MM.1S (cell line): ENCODE data around the gene ZFYVE28.

ENCODE experiments used
- DNase-seq: peaks from one replicate; pipeline ENCODE4 v3.0.0-alpha.2; 2015
- H2AFZ ChIP-seq: fragments of 300-600 bp; sonication (generic); 2 replicates; pipeline ENCODE4 v1.6.0; 2016; ENCODE audit warnings: antibody characterized with exemption, low read length
- H3F3A ChIP-seq: fragments of 300-600 bp; sonication (generic); 2 replicates; pipeline ENCODE4 v1.6.1; 2016; ENCODE audit warnings: mild to moderate bottlenecking, antibody characterized with exemption, low read length, moderate library complexity, mixed read lengths; ENCODE audit not compliant: insufficient read depth
- H3K27ac ChIP-seq: fragments of 300-600 bp; sonication (generic); 2 replicates; pipeline ENCODE4 v1.5.1; 2016; ENCODE audit warnings: mild to moderate bottlenecking, low read length
- H3K27me3 ChIP-seq: fragments of 300-600 bp; sonication (generic); replicated peaks from 2 replicates; pipeline ENCODE4 v1.6.0; 2016; ENCODE audit warnings: low read length; ENCODE audit not compliant: insufficient read depth
- H3K36me3 ChIP-seq: fragments of 300-600 bp; sonication (generic); replicated peaks from 2 replicates; pipeline ENCODE4 v1.6.1; 2016; ENCODE audit warnings: mild to moderate bottlenecking, low read length, mixed read lengths; ENCODE audit not compliant: insufficient read depth
- H3K4me1 ChIP-seq: fragments of 300-600 bp; sonication (generic); 2 replicates; pipeline ENCODE4 v1.6.1; 2016; ENCODE audit warnings: low read length, mixed read lengths
- H3K4me2 ChIP-seq: fragments of 300-600 bp; sonication (generic); 2 replicates; pipeline ENCODE4 v1.6.0; 2016; ENCODE audit warnings: low read depth, low read length
- H3K4me3 ChIP-seq: fragments of 300-600 bp; sonication (generic); 2 replicates; pipeline ENCODE4 v1.5.1; 2016; ENCODE audit warnings: low read length, mixed read lengths
- H3K79me2 ChIP-seq: fragments of 300-600 bp; sonication (generic); 2 replicates; pipeline ENCODE4 v1.6.1; 2016; ENCODE audit warnings: mixed run types, low read length, mixed read lengths
- H3K9ac ChIP-seq: fragments of 300-600 bp; sonication (generic); 2 replicates; pipeline ENCODE4 v1.6.1; 2016; ENCODE audit warnings: low read length, mixed read lengths
- H3K9me2 ChIP-seq: fragments of 300-600 bp; sonication (generic); replicated peaks from 2 replicates; pipeline ENCODE4 v1.6.1; 2016; ENCODE audit warnings: mild to moderate bottlenecking, low read length, mixed read lengths; ENCODE audit not compliant: insufficient read depth
- H3K9me3 ChIP-seq: fragments of 300-600 bp; sonication (generic); replicated peaks from 2 replicates; pipeline ENCODE4 v1.6.1; 2016; ENCODE audit warnings: mild to moderate bottlenecking, low read length, mixed read lengths; ENCODE audit not compliant: insufficient read depth
- H4K20me1 ChIP-seq: fragments of 300-600 bp; sonication (generic); 2 replicates; pipeline ENCODE4 v1.6.1; 2016; ENCODE audit warnings: mild to moderate bottlenecking, low read length, moderate library complexity, mixed read lengths; ENCODE audit not compliant: insufficient read depth
- CTCF ChIP-seq: fragments of 300-600 bp; sonication (generic); IDR thresholded peaks from 2 replicates; pipeline ENCODE4 v1.5.1; 2016; ENCODE audit warnings: antibody characterized with exemption, low read length, mixed read lengths
- EZH2 ChIP-seq: fragments of 300-600 bp; sonication (generic); optimal IDR thresholded peaks from 2 replicates; pipeline ENCODE3; 2017; ENCODE audit warnings: low read depth, mild to moderate bottlenecking, antibody characterized with exemption, low read length, mixed read lengths
- EZH2phosphoT487 ChIP-seq: fragments of 300-600 bp; sonication (generic); IDR thresholded peaks from 2 replicates; pipeline ENCODE4 v1.6.1; 2018; ENCODE audit warnings: antibody characterized with exemption, low read length

Gene ZFYVE28

GRCh38 chr4:2259036-2259540 lies 159.4 kb downstream of the ZFYVE28 start:
- Histone ChIP-seq H3K9ac (no peak overlapping the region), H4K20me1 (no peaks in the 10 kb centered on the region), H3K79me2 (peaks cover 23% of the 10 kb centered on the region), H3K9me3 (no peaks in the 10 kb centered on the region), H2AFZ (no peak overlapping the region), H3K36me3 (no peaks in the 10 kb centered on the region), H3K9me2 (no peaks in the 10 kb centered on the region), H3K27ac (no peak overlapping the region), H3K4me3 (no peak overlapping the region), H3F3A (peaks cover 14% of the 10 kb centered on the region), H3K27me3 (no peaks in the 10 kb centered on the region), H3K4me2 (no peak overlapping the region), H3K4me1 (peaks cover 18% of the 10 kb centered on the region)
- DNase-seq: no peak
- TF ChIP-seq EZH2 (no peak), EZH2phosphoT487 (no peak), CTCF (no peak)

- Histone ChIP-seq H3K79me2 (peaks cover 23% of the 10 kb centered on the region), H3K9ac (no peak overlapping the region), H3K36me3 (no peaks in the 10 kb centered on the region), H3K4me1 (peaks cover 10% of the 10 kb centered on the region), H2AFZ (no peak overlapping the region), H3K27me3 (no peaks in the 10 kb centered on the region), H3K4me3 (no peak overlapping the region), H3F3A (peaks cover 6% of the 10 kb centered on the region; the same call in 1 of the 2 replicates), H3K4me2 (no peak overlapping the region), H3K27ac (no peak overlapping the region), H4K20me1 (no peaks in the 10 kb centered on the region), H3K9me3 (no peaks in the 10 kb centered on the region), H3K9me2 (no peaks in the 10 kb centered on the region)
- TF ChIP-seq CTCF: no peak
- no peak for TF ChIP-seq EZH2
- no peak for TF ChIP-seq EZH2phosphoT487
- no peak for DNase-seq
Observed at GRCh38 chr4:2258091-2259035, 160.1 kb downstream of the ZFYVE28 start.

GRCh38 chr4:2257361-2258081 lies 160.9 kb downstream of the ZFYVE28 start:
- Histone ChIP-seq H4K20me1 (no peaks in the 10 kb centered on the region), H3K4me2 (no peak overlapping the region), H3F3A (peaks cover under 1% of the 10 kb centered on the region; the same call in 1 of the 2 replicates), H3K27me3 (no peaks in the 10 kb centered on the region), H3K36me3 (no peaks in the 10 kb centered on the region), H3K9ac (no peak overlapping the region), H3K9me3 (no peaks in the 10 kb centered on the region), H2AFZ (no peak overlapping the region), H3K79me2 (peaks cover 23% of the 10 kb centered on the region), H3K27ac (no peak overlapping the region), H3K4me3 (no peak overlapping the region), H3K4me1 (peaks cover 5% of the 10 kb centered on the region; the same call in 1 of the 2 replicates), H3K9me2 (no peaks in the 10 kb centered on the region)
- TF ChIP-seq EZH2: no peak
- TF ChIP-seq EZH2phosphoT487: no peak
- no peak for TF ChIP-seq CTCF
- no peak for DNase-seq
